KMS-11 (cell line): ENCODE data around the gene MCAT.

Source experiments
- H2AFZ ChIP-seq: fragments of 200-600 bp; sonication (generic); 2 replicates; pipeline ENCODE4 v1.6.1; 2016; ENCODE audit warnings: antibody characterized with exemption, mixed run types, low read depth
- H3K27ac ChIP-seq: fragments of 200-600 bp; sonication (generic); 2 replicates; pipeline ENCODE4 v1.6.1; 2016; ENCODE audit warnings: mild to moderate bottlenecking, mixed run types
- H3K27me3 ChIP-seq: fragments of 200-600 bp; sonication (generic); 2 replicates; pipeline ENCODE4 v1.6.1; 2017; ENCODE audit warnings: mild to moderate bottlenecking, low read depth, mixed run types, moderate library complexity; ENCODE audit not compliant: insufficient read depth
- H3K36me3 ChIP-seq: fragments of 200-600 bp; sonication (generic); 2 replicates; pipeline ENCODE4 v1.6.1; 2017; ENCODE audit warnings: mild to moderate bottlenecking, mixed run types; ENCODE audit not compliant: insufficient read depth
- H3K4me1 ChIP-seq: fragments of 200-600 bp; sonication (generic); 2 replicates; pipeline ENCODE4 v1.6.1; 2016; ENCODE audit warnings: mild to moderate bottlenecking, low read depth, mixed run types; ENCODE audit not compliant: poor library complexity, severe bottlenecking
- H3K4me2 ChIP-seq: fragments of 200-600 bp; sonication (generic); 2 replicates; pipeline ENCODE4 v1.7.0; 2016; ENCODE audit warnings: mild to moderate bottlenecking, mixed run types
- H3K4me3 ChIP-seq: fragments of 200-600 bp; sonication (generic); IDR thresholded peaks from 2 replicates; pipeline ENCODE4 v1.6.1; 2017; ENCODE audit warnings: low read depth, low read length, mixed read lengths; ENCODE audit not compliant: insufficient read depth
- H3K79me2 ChIP-seq: fragments of 200-600 bp; sonication (generic); 2 replicates; pipeline ENCODE4 v1.6.1; 2016; ENCODE audit warnings: low read depth, mixed run types; ENCODE audit not compliant: insufficient read depth
- H3K9ac ChIP-seq: fragments of 200-600 bp; sonication (generic); 2 replicates; pipeline ENCODE4 v1.6.1; 2016; ENCODE audit warnings: mild to moderate bottlenecking, mixed run types
- H4K20me1 ChIP-seq: fragments of 200-600 bp; sonication (generic); 2 replicates; pipeline ENCODE4 v1.6.1; 2016; ENCODE audit warnings: mild to moderate bottlenecking, mixed run types; ENCODE audit not compliant: insufficient read depth
- TF ChIP-seq, protein P1 (sequence below): fragments of 200-600 bp; sonication (generic); conservative IDR thresholded peaks from 2 replicates; pipeline ENCODE4 v1.6.1; 2017; ENCODE audit warnings: low read depth, mild to moderate bottlenecking, antibody characterized with exemption, low read length, moderate library complexity, mixed read lengths

The MCAT gene

GRCh38 chr22:43134553-43134952 lies 8.6 kb downstream of the MCAT start:
- TF ChIP-seq, protein P1, sequence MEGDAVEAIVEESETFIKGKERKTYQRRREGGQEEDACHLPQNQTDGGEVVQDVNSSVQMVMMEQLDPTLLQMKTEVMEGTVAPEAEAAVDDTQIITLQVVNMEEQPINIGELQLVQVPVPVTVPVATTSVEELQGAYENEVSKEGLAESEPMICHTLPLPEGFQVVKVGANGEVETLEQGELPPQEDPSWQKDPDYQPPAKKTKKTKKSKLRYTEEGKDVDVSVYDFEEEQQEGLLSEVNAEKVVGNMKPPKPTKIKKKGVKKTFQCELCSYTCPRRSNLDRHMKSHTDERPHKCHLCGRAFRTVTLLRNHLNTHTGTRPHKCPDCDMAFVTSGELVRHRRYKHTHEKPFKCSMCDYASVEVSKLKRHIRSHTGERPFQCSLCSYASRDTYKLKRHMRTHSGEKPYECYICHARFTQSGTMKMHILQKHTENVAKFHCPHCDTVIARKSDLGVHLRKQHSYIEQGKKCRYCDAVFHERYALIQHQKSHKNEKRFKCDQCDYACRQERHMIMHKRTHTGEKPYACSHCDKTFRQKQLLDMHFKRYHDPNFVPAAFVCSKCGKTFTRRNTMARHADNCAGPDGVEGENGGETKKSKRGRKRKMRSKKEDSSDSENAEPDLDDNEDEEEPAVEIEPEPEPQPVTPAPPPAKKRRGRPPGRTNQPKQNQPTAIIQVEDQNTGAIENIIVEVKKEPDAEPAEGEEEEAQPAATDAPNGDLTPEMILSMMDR: no peak
- H3K36me3 ChIP-seq: no peaks in the 10 kb centered on the region
- H3K4me2 ChIP-seq: no peak overlapping the region

DNA sequence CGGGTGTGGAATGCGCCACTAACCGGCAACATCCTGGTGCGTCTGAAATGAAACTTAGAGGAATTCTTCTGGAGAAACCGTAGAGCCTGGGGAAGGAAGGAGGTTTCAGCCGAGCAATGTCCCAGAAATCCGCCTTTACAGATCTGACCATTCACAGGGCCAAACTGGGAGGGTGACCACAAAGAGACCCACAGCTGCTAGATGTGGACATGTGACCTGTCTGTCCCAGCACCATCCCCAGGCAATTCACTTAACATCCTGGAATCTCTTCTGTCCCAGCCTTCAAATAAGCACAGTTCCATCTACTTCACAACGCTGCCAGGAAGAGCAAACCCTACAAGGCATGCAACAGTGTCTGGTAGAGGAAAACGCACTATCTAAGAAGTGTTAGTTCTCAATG lies 9.8 kb downstream of the MCAT start:
- TF ChIP-seq, protein P1: no peak
- H3K4me3 ChIP-seq: no peak overlapping the region
- no peaks in the 10 kb centered on the region for H3K36me3 ChIP-seq
- H3K4me1 ChIP-seq: peaks cover 24% of the 10 kb centered on the region
- no peak overlapping the region for H2AFZ ChIP-seq
- no peak overlapping the region for H3K27ac ChIP-seq
- no peak overlapping the region for H3K9ac ChIP-seq
- H3K4me2 ChIP-seq: no peak overlapping the region
- H4K20me1 ChIP-seq: no peaks in the 10 kb centered on the region
- no peaks in the 10 kb centered on the region for H3K79me2 ChIP-seq
- no peaks in the 10 kb centered on the region for H3K27me3 ChIP-seq

More at GRCh38 chr22:43134553-43134952, 8.6 kb downstream of the MCAT start:
- Histone ChIP-seq H3K4me3 (no peak overlapping the region), H3K9ac (no peak overlapping the region), H4K20me1 (no peaks in the 10 kb centered on the region), H3K4me1 (peaks cover 13% of the 10 kb centered on the region), H2AFZ (no peak overlapping the region), H3K27ac (no peak overlapping the region), H3K79me2 (no peaks in the 10 kb centered on the region), H3K27me3 (no peaks in the 10 kb centered on the region)

GRCh38 chr22:43131773-43132501 lies 11.3 kb downstream of the MCAT start:
- no peaks in the 10 kb centered on the region for H3K36me3 ChIP-seq
- no peak overlapping the region for H3K9ac ChIP-seq
- no peaks in the 10 kb centered on the region for H4K20me1 ChIP-seq
- no peak overlapping the region for H3K4me2 ChIP-seq
- H3K79me2 ChIP-seq: no peaks in the 10 kb centered on the region
- peaks cover 37% of the 10 kb centered on the region for H3K4me1 ChIP-seq
- TF ChIP-seq, protein P1: no peak
- H3K27ac ChIP-seq: no peak overlapping the region
- no peak overlapping the region for H2AFZ ChIP-seq
- no peaks in the 10 kb centered on the region for H3K27me3 ChIP-seq
- H3K4me3 ChIP-seq: no peak overlapping the region

DNA sequence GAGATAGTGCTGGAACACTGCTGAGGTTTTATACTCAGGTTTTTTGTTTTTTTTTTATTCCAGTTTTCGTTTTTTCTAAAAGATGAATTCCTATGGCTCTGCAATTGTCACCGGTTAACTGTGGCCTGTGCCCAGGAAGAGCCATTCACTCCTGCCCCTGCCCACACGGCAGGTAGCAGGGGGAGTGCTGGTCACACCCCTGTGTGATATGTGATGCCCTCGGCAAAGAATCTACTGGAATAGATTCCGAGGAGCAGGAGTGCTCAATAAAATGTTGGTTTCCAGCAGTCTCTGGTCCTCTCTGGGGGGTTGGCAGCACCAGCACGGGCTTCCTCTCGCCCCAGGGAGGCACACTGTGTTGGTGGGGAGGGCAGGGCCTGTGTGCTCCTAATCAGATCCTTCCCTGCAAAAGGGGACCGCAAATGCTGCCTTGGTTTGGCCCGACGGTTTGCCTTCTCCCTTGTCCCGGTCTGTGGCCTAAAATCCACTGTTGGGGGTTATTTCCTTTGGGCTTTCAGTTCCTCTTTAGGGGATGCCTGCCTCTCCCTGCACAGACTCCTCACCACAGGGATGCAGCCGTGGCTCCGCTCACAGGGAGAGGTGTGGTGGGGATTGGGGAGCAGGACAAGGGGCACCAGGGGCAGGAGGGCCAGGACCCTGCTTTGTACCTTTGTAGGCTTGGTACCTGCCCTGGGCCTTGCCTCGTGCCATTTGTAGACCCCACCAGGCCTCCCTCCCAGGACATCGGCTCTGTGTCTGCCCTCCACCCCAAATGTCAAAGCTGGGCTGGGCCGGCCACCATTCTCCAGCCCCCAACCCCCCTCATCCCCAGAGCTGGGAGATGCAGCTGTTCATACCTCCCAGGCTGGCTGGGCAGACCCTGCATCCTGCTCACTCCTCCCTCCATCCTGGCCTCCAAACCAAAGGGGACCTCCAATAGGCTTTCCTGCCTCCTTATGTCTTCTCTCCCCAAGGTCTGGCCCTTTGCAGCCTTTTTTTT lies 13.5 kb downstream of the MCAT start:
- peak overlapping the region; percentile 12; the same call in 1 of the 2 replicates for H3K27ac ChIP-seq
- H4K20me1 ChIP-seq: no peaks in the 10 kb centered on the region
- no peak overlapping the region for H3K4me3 ChIP-seq
- no peak overlapping the region for H3K9ac ChIP-seq
- TF ChIP-seq, protein P1: no peak
- no peaks in the 10 kb centered on the region for H3K79me2 ChIP-seq
- no peak overlapping the region for H2AFZ ChIP-seq
- H3K4me1 ChIP-seq: peaks cover 41% of the 10 kb centered on the region
- peak overlapping the region; percentile 77 for H3K4me2 ChIP-seq
- no peaks in the 10 kb centered on the region for H3K36me3 ChIP-seq
- H3K27me3 ChIP-seq: no peaks in the 10 kb centered on the region
